NCI-H1436 treated with DMSO at 0.1 percent for 48 hours (cell line): ENCODE results near the gene CFAP43.

Source experiments
- DNase-seq: peaks from one replicate; lab custom pipeline; 2025; lab: John Stamatoyannopoulos, UW

Gene CFAP43

DNA sequence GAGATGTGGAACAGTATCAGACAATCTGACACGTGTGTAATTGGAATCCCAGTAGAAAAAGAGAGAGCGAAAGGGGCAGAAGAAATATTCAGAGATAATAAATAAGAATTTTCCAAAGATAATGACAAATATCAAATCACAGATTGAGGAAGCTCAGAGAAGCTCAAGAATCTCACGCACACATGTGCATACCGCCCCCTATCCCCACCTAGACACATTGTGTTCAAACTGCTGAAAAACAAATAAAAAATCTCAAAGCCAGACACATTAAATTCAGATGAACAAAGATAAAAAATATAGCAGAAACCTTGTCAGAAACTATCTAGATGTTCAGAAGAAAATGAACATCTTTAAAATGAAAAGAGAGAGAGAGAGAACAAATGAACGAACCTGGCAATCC lies 92.9 kb downstream of the CFAP43 start:
- no peak for DNase-seq

DNA sequence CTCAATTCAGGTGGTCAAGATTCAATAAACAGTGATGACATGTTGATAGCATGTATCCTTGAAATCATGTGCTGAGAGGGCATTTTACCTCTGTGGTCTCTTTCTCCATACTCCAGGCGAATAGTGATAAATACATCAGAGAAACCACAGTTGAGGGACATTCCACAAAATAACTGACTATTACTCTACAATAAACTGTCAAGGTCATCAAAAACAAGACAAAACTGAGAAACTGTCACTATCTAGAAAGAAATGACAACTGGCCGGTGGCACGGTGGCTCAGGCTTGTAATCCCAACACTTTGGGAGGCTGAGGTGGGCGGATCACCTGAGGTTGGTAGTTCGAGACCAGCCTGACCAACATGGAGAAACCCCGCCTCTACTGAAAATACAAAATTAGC lies 94.0 kb downstream of the CFAP43 start:
- no peak for DNase-seq

- DNase-seq, result no peak
These were observed 102.1 kb downstream of the CFAP43 start for GRCh38 chr10:104130041-104130440.

DNA sequence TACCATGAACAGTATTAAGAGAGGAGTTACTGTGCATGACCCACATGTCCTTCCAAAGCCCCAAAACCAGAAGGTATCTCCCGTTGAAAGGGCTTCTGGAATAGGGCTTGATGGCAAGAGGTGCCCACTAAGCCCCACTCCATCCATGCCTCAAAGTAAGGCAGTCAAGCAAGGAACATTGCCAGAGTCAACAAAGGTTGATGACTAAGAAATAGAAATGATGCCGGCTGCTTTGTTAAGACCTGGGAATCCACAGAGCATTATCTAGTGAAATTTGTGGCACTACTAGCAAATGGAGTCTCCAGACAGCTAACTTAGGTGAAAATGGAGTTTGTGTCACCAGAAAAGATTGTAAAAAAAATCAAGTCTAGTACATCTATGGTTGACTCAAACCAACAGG lies 104.0 kb downstream of the CFAP43 start:
- DNase-seq, result no peak

GRCh38 chr10:104127411-104127810 lies 104.8 kb downstream of the CFAP43 start:
- DNase-seq, result no peak

GRCh38 chr10:104123397-104123796 lies 108.8 kb downstream of the CFAP43 start:
- DNase-seq, result peak; percentile 18

DNA sequence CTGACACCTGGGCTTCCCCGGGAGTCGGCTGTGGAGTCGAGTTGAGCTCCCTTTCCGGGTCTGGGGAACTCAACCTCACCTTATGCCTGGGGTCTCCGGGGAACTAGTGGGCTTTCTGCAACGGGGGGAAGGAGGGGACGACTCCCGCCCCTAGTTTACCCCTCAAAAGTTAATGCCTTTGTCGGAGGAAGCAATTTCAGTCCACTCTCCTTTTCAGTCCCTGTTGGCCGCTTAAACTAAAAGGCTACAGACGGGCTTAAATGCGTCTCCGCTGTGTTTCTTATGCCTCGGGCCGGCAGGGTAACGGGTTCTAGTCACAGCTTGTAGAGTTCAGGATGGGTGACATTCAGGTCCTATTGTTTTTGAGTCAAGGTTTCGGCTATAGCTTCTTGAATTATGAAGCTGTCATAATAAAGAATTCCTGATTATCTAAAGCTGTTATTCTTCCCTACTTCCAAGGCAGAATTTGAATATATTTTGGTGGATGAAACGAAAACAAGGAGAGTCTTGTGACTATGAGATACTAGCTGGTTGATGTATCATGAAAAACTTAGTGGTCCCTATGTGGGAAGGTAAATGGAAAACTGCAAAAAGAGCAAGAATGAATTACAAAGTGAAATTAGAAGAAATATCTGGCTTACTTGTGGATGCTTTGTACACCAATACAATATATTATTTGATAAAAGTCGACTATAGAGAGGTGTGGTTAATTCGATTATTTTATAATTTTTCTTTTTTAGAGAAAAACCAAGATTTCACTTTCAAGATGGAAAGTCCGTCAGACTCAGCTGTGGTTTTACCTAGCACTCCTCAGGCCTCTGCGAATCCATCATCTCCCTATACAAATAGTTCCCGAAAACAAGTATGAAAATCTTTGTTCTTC lies 109.7 kb downstream of the CFAP43 start:
- peak; percentile 59 for DNase-seq

DNA sequence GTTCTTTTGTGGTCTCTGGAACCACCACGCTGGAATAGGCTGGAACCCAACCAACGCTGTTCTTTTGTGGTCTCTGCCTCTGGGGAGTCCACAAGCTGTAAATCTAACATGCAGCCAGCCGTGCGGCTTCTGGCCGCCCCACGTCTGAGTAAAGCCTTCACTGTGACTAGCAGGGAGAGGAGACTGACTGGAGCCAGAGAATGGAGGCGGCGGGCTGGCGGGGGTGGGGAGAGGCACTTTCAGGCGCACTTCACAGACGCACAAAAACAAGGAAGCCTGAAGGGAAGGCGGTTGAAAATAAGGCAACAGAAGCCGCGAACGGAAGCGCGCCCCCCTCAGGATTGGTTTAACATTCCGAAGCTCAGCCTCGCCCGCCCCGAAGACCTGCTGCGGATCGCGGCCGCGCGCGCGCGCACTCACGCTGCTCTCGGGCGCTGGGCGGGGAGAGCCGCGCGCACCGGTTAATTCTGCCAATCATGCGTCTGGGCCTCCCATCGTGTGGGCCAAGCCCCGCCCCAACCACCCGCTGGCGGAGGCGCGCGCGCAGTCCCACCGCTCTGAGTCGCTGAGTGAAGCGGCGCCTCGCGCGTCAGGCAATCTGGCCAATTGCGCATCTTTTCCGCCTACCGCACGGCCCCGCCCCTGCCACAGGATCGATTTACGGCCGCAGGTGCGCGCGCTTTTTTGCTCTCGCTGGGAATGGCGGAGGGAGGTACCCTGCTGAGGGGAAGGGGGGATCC lies 110.5 kb downstream of the CFAP43 start, which contains the start of gene SFR1:
Gene SFR1, plus strand, starts transcription at position 687 of the 740 bp plus-strand sequence. Its CDS starts 13 bp downstream, at position 700.
- peak; percentile 95 for DNase-seq

DNA sequence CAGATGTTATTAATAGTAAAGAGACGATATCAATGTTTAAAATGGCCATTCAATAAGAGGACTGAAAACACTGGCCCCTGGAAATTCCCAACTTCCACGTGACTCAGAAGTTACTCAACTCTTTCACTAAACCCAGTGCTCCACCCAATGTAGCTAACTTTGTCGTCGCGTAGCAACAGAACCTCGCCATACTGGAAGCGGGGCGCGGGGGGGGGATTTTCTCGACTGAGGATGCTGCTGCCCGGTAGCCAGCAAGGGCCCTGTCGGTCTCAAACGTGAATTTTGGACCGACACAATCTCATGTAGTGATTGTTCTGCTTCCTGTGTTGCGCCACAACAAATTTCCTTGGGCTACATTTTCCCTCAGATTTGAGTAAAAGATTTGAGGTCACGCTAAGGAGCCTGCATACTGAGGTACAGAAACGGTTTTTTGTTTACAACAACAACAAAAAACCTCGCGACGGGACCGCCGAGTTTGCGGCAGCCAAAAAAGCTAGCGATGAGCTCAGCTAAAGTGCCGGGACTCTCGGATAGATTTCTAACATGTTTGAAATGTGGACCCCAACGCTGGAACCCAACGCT lies 111.2 kb downstream of the CFAP43 start:
- DNase-seq, result peak; percentile 28

DNA sequence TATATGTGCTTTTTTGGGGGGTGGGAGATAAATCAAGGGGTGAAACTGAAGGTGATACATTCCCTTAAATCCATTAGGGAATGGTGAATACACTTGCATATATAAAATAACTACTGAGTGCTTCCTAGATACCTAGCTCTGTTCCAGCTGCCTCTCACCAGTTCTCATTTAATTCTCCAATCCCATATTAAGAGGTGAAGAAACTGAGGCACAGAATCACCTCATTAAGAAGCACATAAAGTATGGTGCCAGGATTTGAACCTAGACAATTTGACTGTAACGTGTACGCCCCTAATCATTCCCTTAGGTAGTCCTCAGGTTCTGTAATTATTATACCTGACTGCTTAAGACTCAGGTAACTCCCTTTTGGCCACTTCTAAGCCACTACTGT lies 111.7 kb downstream of the CFAP43 start:
- DNase-seq, result no peak

- no peak for DNase-seq
These were observed 112.2 kb downstream of the CFAP43 start for GRCh38 chr10:104119996-104120395.

DNA sequence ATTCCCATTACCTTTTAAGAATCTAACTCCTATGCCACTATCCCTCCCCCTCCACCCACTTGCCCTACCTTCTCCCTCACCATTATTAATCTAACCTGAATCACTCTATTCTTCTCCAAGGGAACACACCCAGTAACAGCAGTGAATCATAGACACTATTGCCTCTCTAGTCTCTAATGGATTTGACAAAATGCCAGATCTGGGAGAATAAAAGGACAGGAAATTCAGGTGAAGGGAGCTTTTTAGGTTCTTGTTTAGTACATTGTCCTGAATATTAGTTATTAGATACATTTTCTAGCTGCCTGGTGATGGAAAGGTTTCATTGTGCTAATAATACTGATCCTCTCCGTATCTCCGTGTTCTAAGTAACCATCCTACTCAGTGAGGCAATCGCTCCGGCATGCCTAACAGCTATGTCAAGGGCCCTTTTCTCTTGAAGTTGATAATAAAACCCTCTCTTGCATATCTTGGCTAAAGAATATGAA lies 114.3 kb downstream of the CFAP43 start:
- peak; percentile 27 for DNase-seq

DNA sequence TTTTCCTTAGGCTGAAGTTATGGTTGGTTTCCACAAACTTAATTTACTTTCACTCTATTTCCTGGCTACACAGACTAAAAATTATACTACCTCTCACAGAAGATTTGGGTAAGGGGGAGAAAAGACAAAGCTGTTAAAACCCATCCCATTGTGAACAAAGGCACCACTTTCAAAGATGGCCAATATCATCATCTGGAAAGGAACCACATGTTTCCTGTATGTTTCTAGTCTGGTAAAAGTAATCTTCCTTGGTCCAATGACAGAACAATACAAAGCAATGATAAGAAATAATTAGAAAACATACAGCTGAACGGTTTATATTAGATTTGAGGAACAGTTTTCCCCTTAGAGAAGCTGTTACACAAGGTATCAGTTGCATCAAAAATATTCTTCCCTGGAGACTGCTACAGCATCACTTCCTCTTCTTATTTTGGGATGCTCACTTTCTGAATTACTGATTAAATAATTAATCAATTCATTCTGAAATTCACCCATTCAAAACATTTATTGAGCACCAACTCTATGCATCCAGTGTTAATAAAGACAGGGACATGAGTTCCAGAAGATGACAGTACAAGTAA lies 118.7 kb downstream of the CFAP43 start:
- DNase-seq, result no peak

- no peak for DNase-seq
These were observed 122.1 kb downstream of the CFAP43 start for GRCh38 chr10:104109908-104110662.

DNA sequence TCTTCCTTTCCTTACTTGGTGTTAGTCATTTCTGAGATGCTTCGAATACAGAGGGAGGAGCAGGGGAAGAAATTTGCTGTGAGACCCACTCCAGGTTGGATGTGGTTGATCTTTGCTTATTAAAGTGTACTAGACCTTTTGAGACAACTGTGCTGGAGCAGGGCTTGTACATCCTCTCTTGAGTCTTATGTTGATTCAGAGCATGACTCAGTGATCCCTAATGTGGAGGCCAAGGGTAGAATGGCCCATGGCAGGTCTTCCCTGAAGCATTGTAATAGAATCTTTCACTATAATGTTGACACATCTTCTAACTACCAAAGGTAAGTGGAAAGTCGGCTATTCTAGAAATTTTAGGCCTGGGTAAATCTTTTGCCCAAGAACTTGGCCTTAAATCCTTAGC lies 127.2 kb downstream of the CFAP43 start:
- DNase-seq, result no peak

DNA sequence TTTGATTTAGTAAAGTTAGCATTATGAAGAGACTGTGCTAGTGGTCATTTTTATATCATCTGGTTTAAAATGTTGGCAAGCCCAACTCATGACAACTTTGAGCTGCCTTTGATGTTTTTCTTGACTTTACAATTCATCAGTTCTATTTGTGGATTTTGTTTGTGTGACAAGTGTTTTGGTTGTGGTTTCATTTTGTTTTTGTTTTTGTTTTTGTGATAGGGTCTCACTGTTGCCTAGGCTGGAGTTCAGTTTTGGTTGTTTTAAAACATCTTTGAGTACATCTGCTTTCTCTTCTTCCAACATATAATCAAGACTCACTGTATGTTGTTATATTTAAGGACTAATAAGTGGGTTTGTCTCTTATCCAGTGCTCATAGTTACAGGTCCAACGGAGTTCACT lies 127.7 kb downstream of the CFAP43 start:
- DNase-seq, result no peak

- no peak for DNase-seq
These were observed 128.2 kb downstream of the CFAP43 start for GRCh38 chr10:104103956-104104355.

DNA sequence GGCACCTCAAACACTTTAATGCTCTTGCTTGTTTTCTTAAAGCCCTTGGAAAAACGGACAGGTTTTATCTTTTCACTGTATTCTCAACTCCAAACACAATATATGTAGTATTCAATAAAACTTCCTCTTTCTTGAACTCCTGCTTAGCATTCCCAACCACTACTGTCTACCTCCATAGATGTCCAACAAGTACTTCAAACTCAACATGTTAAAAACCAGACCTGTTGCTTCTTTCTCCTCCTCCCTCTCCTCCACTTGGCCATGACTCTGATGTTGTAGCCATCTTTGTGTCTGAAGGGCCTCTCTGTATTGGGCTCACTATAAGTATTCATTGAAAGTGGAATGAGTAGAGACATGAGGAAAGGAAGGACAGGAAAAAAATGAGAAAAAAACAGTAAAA lies 130.3 kb downstream of the CFAP43 start:
- no peak for DNase-seq

DNA sequence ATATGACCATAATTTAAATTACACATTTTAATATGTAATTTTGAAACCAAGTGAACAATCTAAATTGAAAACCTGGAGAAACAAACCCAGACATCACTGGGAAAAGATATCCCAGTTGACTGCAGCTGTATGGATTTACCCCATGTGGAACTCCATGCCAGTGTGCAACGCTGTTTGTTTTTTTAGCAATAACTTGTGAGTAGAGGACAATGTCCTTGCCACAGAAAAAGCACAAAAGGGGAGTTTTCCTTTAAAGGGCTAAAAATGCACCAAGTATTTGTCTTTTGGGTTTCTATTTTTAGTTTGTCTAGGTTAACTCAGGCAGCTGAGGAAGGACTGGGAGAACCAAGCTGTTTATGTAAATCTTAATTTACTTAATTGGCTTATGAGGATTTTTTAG lies 131.4 kb downstream of the CFAP43 start:
- no peak for DNase-seq

DNA sequence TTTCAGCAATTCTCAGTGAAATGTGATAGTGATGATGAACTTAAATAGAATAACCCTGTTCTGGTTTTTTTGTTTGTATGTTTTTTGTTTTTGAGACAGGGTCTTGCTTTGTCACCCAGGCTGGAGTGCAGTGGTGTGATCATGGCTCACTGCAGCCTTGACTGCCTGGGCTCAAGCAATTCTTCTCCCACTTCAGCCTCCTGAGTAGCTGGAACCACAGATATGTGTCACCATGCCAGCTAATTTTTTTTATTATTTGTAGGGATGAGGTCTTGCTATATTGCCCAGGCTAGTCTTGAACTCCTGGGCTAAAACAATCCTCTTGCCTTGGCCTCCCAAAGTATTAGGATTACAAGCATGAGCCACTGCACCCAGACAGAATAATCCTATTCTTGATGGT lies 132.2 kb downstream of the CFAP43 start:
- DNase-seq, result no peak

DNA sequence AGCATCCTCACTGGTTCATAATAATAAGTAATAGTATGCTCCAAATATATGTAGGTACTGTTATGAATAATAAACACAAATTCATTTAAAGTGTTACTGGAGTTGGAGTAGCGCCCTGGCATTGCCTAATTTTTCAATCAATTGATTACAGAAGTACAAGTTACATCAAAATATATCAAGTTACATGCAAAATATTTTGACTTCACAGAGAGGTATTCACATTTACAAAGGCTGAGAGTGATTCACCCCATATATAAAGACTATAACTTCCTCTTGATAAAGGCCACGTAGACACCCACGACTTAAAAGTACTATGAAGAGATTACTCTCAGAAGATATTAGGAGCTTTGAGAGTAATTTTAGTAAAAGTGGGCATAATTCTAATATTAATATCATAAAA lies 132.9 kb downstream of the CFAP43 start:
- DNase-seq, result no peak
